ENCODE results near the gene NANOGP8.

- no peak for TF ChIP-seq EZH2phosphoT487 (IDR thresholded peaks at IDR 0.05; ENCODE audit: insufficient read depth, low read depth)
- no peak for TF ChIP-seq EZH2 (IDR thresholded peaks at IDR 0.05; ENCODE audit: insufficient read depth, poor library complexity, severe bottlenecking)
Measured at GRCh38 chr15:35121611-35122359, 36.7 kb upstream of the NANOGP8 start.

Data from GM23248 (cell line).